MM.1S (cell line): ENCODE measurements around the gene RGL2.
"Not testable (repeated sequence)": the region's sequence is repeated elsewhere in the genome, so short reads cannot be mapped to it uniquely, and the experiment has no call there.

Experiments
- DNase-seq: peaks from one replicate; pipeline ENCODE4 v3.0.0-alpha.2; 2015
- H2AFZ ChIP-seq: fragments of 300-600 bp; sonication (generic); 2 replicates; pipeline ENCODE4 v1.6.0; 2016; ENCODE audit warnings: antibody characterized with exemption, low read length
- H3F3A ChIP-seq: fragments of 300-600 bp; sonication (generic); 2 replicates; pipeline ENCODE4 v1.6.1; 2016; ENCODE audit warnings: mild to moderate bottlenecking, antibody characterized with exemption, low read length, moderate library complexity, mixed read lengths; ENCODE audit not compliant: insufficient read depth
- H3K27ac ChIP-seq: fragments of 300-600 bp; sonication (generic); 2 replicates; pipeline ENCODE4 v1.5.1; 2016; ENCODE audit warnings: mild to moderate bottlenecking, low read length
- H3K27me3 ChIP-seq: fragments of 300-600 bp; sonication (generic); replicated peaks from 2 replicates; pipeline ENCODE4 v1.6.0; 2016; ENCODE audit warnings: low read length; ENCODE audit not compliant: insufficient read depth
- H3K36me3 ChIP-seq: fragments of 300-600 bp; sonication (generic); replicated peaks from 2 replicates; pipeline ENCODE4 v1.6.1; 2016; ENCODE audit warnings: mild to moderate bottlenecking, low read length, mixed read lengths; ENCODE audit not compliant: insufficient read depth
- H3K4me1 ChIP-seq: fragments of 300-600 bp; sonication (generic); 2 replicates; pipeline ENCODE4 v1.6.1; 2016; ENCODE audit warnings: low read length, mixed read lengths
- H3K4me2 ChIP-seq: fragments of 300-600 bp; sonication (generic); 2 replicates; pipeline ENCODE4 v1.6.0; 2016; ENCODE audit warnings: low read depth, low read length
- H3K4me3 ChIP-seq: fragments of 300-600 bp; sonication (generic); 2 replicates; pipeline ENCODE4 v1.5.1; 2016; ENCODE audit warnings: low read length, mixed read lengths
- H3K79me2 ChIP-seq: fragments of 300-600 bp; sonication (generic); 2 replicates; pipeline ENCODE4 v1.6.1; 2016; ENCODE audit warnings: mixed run types, low read length, mixed read lengths
- H3K9ac ChIP-seq: fragments of 300-600 bp; sonication (generic); 2 replicates; pipeline ENCODE4 v1.6.1; 2016; ENCODE audit warnings: low read length, mixed read lengths
- H3K9me2 ChIP-seq: fragments of 300-600 bp; sonication (generic); replicated peaks from 2 replicates; pipeline ENCODE4 v1.6.1; 2016; ENCODE audit warnings: mild to moderate bottlenecking, low read length, mixed read lengths; ENCODE audit not compliant: insufficient read depth
- H3K9me3 ChIP-seq: fragments of 300-600 bp; sonication (generic); replicated peaks from 2 replicates; pipeline ENCODE4 v1.6.1; 2016; ENCODE audit warnings: mild to moderate bottlenecking, low read length, mixed read lengths; ENCODE audit not compliant: insufficient read depth
- H4K20me1 ChIP-seq: fragments of 300-600 bp; sonication (generic); 2 replicates; pipeline ENCODE4 v1.6.1; 2016; ENCODE audit warnings: mild to moderate bottlenecking, low read length, moderate library complexity, mixed read lengths; ENCODE audit not compliant: insufficient read depth
- EZH2 ChIP-seq: fragments of 300-600 bp; sonication (generic); optimal IDR thresholded peaks from 2 replicates; pipeline ENCODE3; 2017; ENCODE audit warnings: low read depth, mild to moderate bottlenecking, antibody characterized with exemption, low read length, mixed read lengths
- EZH2phosphoT487 ChIP-seq: fragments of 300-600 bp; sonication (generic); IDR thresholded peaks from 2 replicates; pipeline ENCODE4 v1.6.1; 2018; ENCODE audit warnings: antibody characterized with exemption, low read length
- TF ChIP-seq, protein P1 (sequence below): fragments of 300-600 bp; sonication (generic); IDR thresholded peaks from 2 replicates; pipeline ENCODE4 v1.5.1; 2016; ENCODE audit warnings: antibody characterized with exemption, low read length, mixed read lengths

RGL2 gene

DNA sequence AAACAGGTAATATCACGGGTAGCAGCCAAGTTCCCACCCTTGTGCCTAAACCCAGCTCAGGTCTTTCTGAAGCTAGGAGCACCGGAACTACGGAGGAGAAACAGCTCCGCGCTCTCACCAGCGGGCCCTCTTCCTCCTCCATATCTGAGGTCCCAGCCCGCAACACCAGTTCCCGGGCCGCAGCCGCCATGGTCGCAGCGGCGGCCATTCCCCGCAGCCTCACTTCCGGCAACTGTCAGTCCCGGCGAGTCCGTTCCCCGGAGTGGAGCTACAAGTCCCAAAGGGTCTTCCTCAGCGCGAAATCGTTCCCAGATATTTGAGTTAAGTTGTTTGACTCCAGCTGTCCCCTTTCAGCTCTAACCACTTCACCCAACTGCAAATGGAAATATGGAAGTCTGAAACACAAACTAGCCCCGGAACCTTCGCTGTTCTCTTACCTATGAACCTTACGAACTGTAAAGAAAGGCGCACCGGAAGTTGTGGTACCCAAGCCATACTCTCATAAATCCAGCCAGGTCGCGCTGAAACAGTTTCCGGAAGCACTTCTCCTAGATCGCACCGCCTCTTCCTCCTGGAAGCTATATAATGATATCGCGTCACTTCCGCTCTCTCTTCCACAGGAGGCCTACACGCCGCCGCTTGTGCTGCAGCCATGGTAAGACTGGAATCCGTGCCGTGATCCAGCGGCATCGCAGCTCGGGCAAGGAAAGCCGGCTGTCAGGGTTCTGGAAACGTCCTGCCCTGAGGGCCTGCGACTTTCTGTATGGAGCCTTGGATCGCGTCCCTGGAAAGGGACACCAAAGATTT lies 27.1 kb downstream of the RGL2 start, which contains the start of the genes RPS18 and VPS52:
TSS of gene RPS18 (plus strand) at position 608 of the 807 bp plus-strand sequence. CDS start at position 653, 45 bp downstream.
TSS of gene VPS52 (minus strand) at position 409 of the 807 bp plus-strand sequence. CDS start at position 208, 201 bp downstream.
- H3K27me3 ChIP-seq, result no peaks in the 10 kb centered on the region
- H3K4me3 ChIP-seq, result peak within 1 kb of the TSS; percentile 91
- no peaks in the 10 kb centered on the region for H3K9me2 ChIP-seq
- peaks cover 9% of the 10 kb centered on the region for H3K4me1 ChIP-seq
- H3K79me2 ChIP-seq, result peaks cover 60% of the 10 kb centered on the region
- H3K9me3 ChIP-seq, result no peaks in the 10 kb centered on the region
- peaks cover 22% of the 10 kb centered on the region for H4K20me1 ChIP-seq
- peak within 1 kb of the TSS; percentile 94 for H3K9ac ChIP-seq
- H3K27ac ChIP-seq, result peak within 1 kb of the TSS; percentile 77
- TF ChIP-seq, protein P1, sequence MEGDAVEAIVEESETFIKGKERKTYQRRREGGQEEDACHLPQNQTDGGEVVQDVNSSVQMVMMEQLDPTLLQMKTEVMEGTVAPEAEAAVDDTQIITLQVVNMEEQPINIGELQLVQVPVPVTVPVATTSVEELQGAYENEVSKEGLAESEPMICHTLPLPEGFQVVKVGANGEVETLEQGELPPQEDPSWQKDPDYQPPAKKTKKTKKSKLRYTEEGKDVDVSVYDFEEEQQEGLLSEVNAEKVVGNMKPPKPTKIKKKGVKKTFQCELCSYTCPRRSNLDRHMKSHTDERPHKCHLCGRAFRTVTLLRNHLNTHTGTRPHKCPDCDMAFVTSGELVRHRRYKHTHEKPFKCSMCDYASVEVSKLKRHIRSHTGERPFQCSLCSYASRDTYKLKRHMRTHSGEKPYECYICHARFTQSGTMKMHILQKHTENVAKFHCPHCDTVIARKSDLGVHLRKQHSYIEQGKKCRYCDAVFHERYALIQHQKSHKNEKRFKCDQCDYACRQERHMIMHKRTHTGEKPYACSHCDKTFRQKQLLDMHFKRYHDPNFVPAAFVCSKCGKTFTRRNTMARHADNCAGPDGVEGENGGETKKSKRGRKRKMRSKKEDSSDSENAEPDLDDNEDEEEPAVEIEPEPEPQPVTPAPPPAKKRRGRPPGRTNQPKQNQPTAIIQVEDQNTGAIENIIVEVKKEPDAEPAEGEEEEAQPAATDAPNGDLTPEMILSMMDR, result no peak
- no peak for TF ChIP-seq EZH2
- no peak for TF ChIP-seq EZH2phosphoT487
- H3K36me3 ChIP-seq, result peaks cover 12% of the 10 kb centered on the region; the same call in 1 of the 2 replicates
- H3F3A ChIP-seq, result peaks cover 47% of the 10 kb centered on the region
- H2AFZ ChIP-seq, result peak within 1 kb of the TSS; percentile 89
- H3K4me2 ChIP-seq, result peak within 1 kb of the TSS; percentile 81
- peak; percentile 97 for DNase-seq

DNA sequence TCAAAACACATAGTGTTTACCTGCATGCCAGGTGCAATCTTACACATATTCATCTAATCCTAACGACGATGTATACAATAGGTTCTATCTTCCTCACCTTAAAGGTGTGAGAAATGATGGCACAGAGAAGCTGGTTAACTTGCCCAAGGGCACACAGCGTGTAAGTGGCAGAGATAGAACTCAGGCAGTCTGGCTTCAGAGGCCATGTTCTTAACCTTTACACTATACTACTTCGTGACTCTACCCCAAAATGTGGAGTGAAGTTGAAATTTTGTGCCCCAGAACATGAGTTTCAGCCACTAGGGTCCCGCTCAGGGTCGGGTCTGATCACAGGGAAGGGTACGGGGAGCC lies 27.6 kb downstream of the RGL2 start:
- Histone ChIP-seq H3K9me3 (no peaks in the 10 kb centered on the region), H2AFZ (peak overlapping the region; percentile 89), H3K9ac (peak overlapping the region; percentile 94), H3K36me3 (peaks cover 12% of the 10 kb centered on the region; the same call in 1 of the 2 replicates), H4K20me1 (peaks cover 22% of the 10 kb centered on the region), H3K27ac (peak overlapping the region; percentile 77; the same call in 1 of the 2 replicates), H3K4me3 (peak overlapping the region; percentile 91), H3F3A (peaks cover 41% of the 10 kb centered on the region), H3K4me2 (peak overlapping the region; percentile 81), H3K27me3 (no peaks in the 10 kb centered on the region), H3K4me1 (peaks cover 9% of the 10 kb centered on the region), H3K79me2 (peaks cover 60% of the 10 kb centered on the region), H3K9me2 (no peaks in the 10 kb centered on the region)
- TF ChIP-seq EZH2phosphoT487, result no peak
- TF ChIP-seq EZH2, result no peak
- DNase-seq, result peak; percentile 26

DNA sequence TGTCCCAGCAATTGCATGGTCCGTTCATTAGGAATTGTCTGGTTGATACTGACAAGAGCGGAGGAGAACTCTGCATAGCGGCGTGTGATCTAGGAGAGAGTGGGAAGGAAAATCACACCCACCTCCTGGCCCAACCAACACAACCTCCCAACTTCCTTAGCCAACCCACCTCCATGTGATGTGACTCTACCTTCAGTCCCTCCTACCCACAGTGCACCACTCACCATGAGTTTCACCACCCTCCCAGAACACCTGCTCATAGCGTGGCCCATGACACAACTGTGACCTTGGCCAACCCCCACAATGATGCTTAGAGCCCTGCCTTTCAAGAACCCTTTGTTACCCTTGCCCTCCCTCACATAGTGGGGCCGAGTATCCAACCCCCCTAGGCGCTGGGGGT lies 34.7 kb downstream of the RGL2 start:
- Histone ChIP-seq H3K4me2 (no peak overlapping the region), H3K27ac (no peak overlapping the region), H3K36me3 (0 out of 2 replicates have a peak, but pooled peaks cover 5% of the 10 kb centered on the region), H2AFZ (no peak overlapping the region), H3K4me1 (no peaks in the 10 kb centered on the region), H3K27me3 (no peaks in the 10 kb centered on the region), H3K9me2 (no peaks in the 10 kb centered on the region), H3K9ac (no peak overlapping the region), H3K79me2 (no peaks in the 10 kb centered on the region), H3K9me3 (no peaks in the 10 kb centered on the region), H4K20me1 (no peaks in the 10 kb centered on the region), H3F3A (no peaks in the 10 kb centered on the region; the same call in 1 of the 2 replicates), H3K4me3 (no peak overlapping the region)
- TF ChIP-seq, protein P1, result no peak
- no peak for TF ChIP-seq EZH2
- no peak for TF ChIP-seq EZH2phosphoT487
- no peak for DNase-seq

DNA sequence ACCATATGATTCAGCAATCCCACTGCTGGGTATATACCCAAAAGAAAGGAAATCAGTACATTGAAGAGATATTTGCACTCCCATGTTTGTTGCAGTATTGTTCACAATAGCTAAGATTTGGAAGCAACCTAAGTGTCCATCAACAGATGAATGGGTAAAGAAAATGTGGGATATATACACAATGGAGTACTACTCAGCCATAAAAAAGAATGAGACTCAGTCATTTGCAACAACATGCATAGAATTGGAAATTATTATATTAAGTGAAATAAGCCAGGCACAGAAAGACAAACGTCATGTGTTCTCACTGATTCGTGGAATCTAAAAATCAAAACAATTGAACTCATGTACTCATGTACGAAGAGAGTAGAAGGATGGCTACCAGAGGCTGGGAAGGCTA lies 36.3 kb downstream of the RGL2 start:
- H3K4me3 ChIP-seq, H3K9ac ChIP-seq, H2AFZ ChIP-seq, H3K4me1 ChIP-seq, H3K4me2 ChIP-seq, H3K9me3 ChIP-seq, H3F3A ChIP-seq, H4K20me1 ChIP-seq, H3K9me2 ChIP-seq, H3K27me3 ChIP-seq, DNase-seq, H3K79me2 ChIP-seq, H3K27ac ChIP-seq, H3K36me3 ChIP-seq: not testable (repeated sequence)
